Measurements from ENCODE around the gene PALMD. TPM values are rescaled to one million over a fixed set of nuclear protein-coding genes. Genes with fewer than 3 reads are reported as not detected.

Gene PALMD
- total and polyA plus RNA-seq, 2 of the 8 experiments (the other 6 are each of a cell fraction or from before 2014, with no cell fraction given) = not detected

DNA sequence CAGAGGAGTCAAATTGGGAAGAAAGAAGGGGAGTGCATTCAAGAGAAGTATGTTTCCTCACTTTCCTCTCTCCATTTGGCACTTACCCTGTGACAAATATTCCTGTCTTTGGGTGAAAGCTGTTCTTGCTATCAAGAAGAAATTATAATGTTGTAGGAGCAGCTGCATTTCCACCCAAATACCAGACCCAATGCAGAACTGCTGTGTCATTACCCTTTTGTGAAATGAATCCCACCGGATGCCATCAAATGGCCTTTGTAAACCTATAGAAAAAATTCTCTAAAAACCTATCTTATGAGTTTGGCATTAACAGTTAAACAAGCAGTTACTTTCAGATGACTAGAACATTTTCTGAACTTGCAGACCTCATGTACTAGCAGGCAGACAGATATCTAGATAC lies 16.7 kb upstream of the PALMD start:
- Histone ChIP-seq H3K4me3 (ENCODE audit: extremely low read depth in 1 of 4, insufficient read depth in 2 of 4, low read depth in 3 of 4, low read length in 4 of 4) (no peak overlapping the region), H2AK5ac (ENCODE audit: low read depth, low read length) (no peak overlapping the region), H3K4me2 (ENCODE audit: insufficient read depth in 1 of 2, low read depth in 2 of 2, low read length in 2 of 2) (no peak overlapping the region), H3K9me3 (ENCODE audit: insufficient read depth in 2 of 2, low read depth in 1 of 2, low read length in 1 of 2) (no peaks in the 10 kb centered on the region), H3K18ac (ENCODE audit: extremely low read depth, low read length) (no peak overlapping the region), H3K27me3 (replicated peaks in 1 of 4; ENCODE audit: control insufficient read depth in 3 of 4, extremely low read depth in 1 of 4, insufficient read depth in 3 of 4, low read length in 3 of 4) (no peaks in the 10 kb centered on the region), H3K9ac (replicated peaks in 1 of 4; ENCODE audit: extremely low read depth in 1 of 4, low read depth in 3 of 4, low read length in 3 of 4) (no peak overlapping the region), H3K27ac (ENCODE audit: low read depth, low read length) (no peak overlapping the region; the same call in 1 of the 2 replicates), H2BK5ac (ENCODE audit: low read depth, low read length) (no peak overlapping the region), H3K56ac (replicated peaks; ENCODE audit: insufficient read length, low read depth, low read length) (no peak overlapping the region), H3K14ac (ENCODE audit: insufficient read length) (no peak overlapping the region), H2BK120ac (replicated peaks; ENCODE audit: low read depth, low read length) (no peak overlapping the region), H3K23me2 (ENCODE audit: low read depth, low read length) (no peaks in the 10 kb centered on the region), H2BK20ac (ENCODE audit: low read length) (no peak overlapping the region), H4K20me1 (replicated peaks in 1 of 2; ENCODE audit: control insufficient read depth in 1 of 2, insufficient read depth in 2 of 2, low read length in 2 of 2) (no peaks in the 10 kb centered on the region), H3K36me3 (ENCODE audit: control insufficient read depth in 2 of 4, insufficient read depth in 4 of 4, low read length in 3 of 4) (no peaks in the 10 kb centered on the region), H3K4me1 (replicated peaks in 1 of 4; ENCODE audit: control insufficient read depth in 3 of 4, insufficient read depth in 4 of 4, low read length in 3 of 4) (no peaks in the 10 kb centered on the region), H4K8ac (ENCODE audit: extremely low read depth, insufficient read depth, low read length) (no peak overlapping the region), H3K23ac (ENCODE audit: insufficient read length) (no peak overlapping the region), H2BK12ac (ENCODE audit: low read depth, low read length) (no peak overlapping the region), H4K91ac (replicated peaks; ENCODE audit: insufficient read length, low read length) (no peak overlapping the region), H3K4ac (replicated peaks; ENCODE audit: insufficient read length, low read depth, low read length) (no peak overlapping the region), H2AFZ (ENCODE audit: low read length) (0 out of 2 replicates have a peak overlapping the region, but pooled peaks have one; percentile 63), H4K5ac (ENCODE audit: insufficient read length, low read depth, low read length) (no peak overlapping the region), H3K79me1 (ENCODE audit: low read depth, low read length) (no peaks in the 10 kb centered on the region), H3K79me2 (ENCODE audit: control insufficient read depth in 1 of 2, insufficient read depth in 2 of 2, low read length in 2 of 2) (no peaks in the 10 kb centered on the region), H2BK15ac (ENCODE audit: low read length) (no peak overlapping the region)
- ChIA-PET CTCF (ENCODE audit: partially characterized antibody) (no interaction called here), POLR2A (ENCODE audit: partially characterized antibody) (no interaction called here)
- no peak for DNase-seq (ENCODE audit: low read depth in 1 of 2, low spot score in 2 of 2)
- FAIRE-seq = no peak
- WGBS, 2 experiments (ENCODE audit: extremely low coverage in 1 of 2, insufficient coverage in 1 of 2, insufficient read length in 1 of 2, insufficient replicate concordance in 2 of 2, low coverage in 1 of 2, low lambda C conversion rate in 2 of 2, missing lambda C conversion rate in 1 of 2) = 81% methylated on average over 1 of the region's 1 CpG; no CpG with 5 or more reads in 1 of the 2 experiments
- TF ChIP-seq CBX8 (IDR thresholded peaks at IDR 0.05; ENCODE audit: borderline replicate concordance, low read depth, low read length) = no peak
